Fibroblast of lung (primary cell): Measurements from ENCODE around the gene CD200.

Experiments used
- CTCF ChIP-seq, 2 donors: IDR thresholded peaks in 1 of 2; conservative IDR thresholded peaks in 1 of 2; 1 replicate in 1 of 2; 2 replicates in 1 of 2; pipeline ENCODE4 v1.5.1; 2011 to 2012; ENCODE audit warnings: low read length in 2 of 2, control low read depth in 1 of 2, inconsistent platforms in 1 of 2, low read depth in 1 of 2, mild to moderate bottlenecking in 1 of 2
- EZH2 ChIP-seq: IDR thresholded peaks from 2 replicates; pipeline ENCODE4 v1.5.1; 2012; ENCODE audit warnings: low read length, control low read depth, mild to moderate bottlenecking; ENCODE audit errors: missing control alignments

- no peak for TF ChIP-seq CTCF (conservative IDR thresholded peaks at IDR 0.05 in 1 of 2, IDR thresholded peaks at IDR 0.05 in 1 of 2; ENCODE audit: low read depth in 1 of 2, low read length in 2 of 2)
- TF ChIP-seq EZH2: no peak
Measured at GRCh38 chr3:112395896-112396290, 62.9 kb downstream of the CD200 start.
